HEK293T (cell line): ENCODE results near the gene LIN7B.

Experiments used
- CTCF ChIA-PET: fragments of 350-600 bp; formaldehyde crosslinking; extraction: SDS; loops from one replicate; lab custom pipeline; 2021; ENCODE audit warnings: antibody characterized with exemption, inconsistent platforms; lab: Yijun Ruan, JAX
- POLR2A ChIA-PET: fragments of 350-600 bp; formaldehyde crosslinking; extraction: SDS; loops from one replicate; lab custom pipeline; 2020; ENCODE audit warnings: antibody characterized with exemption, inconsistent platforms; lab: Yijun Ruan, JAX
- DNase-seq: peaks from one replicate; pipeline ENCODE4 v3.0.0; 2012; ENCODE audit warnings: mixed read lengths; ENCODE audit errors: extremely low spot score
- ARNT ChIP-seq: fragments of 450-650 bp; IDR thresholded peaks from 2 replicates; pipeline ENCODE4 v1.6.1; 2017; ENCODE audit warnings: mild to moderate bottlenecking
- BHLHE40 ChIP-seq: fragments of 450-650 bp; IDR thresholded peaks from 2 replicates; pipeline ENCODE4 v1.6.1; 2016; ENCODE audit warnings: mild to moderate bottlenecking, moderate library complexity, borderline replicate concordance
- CTBP1 ChIP-seq: fragments of 450-650 bp; IDR thresholded peaks from 2 replicates; pipeline ENCODE4 v1.6.1; 2016; ENCODE audit warnings: borderline replicate concordance
- ELF4 ChIP-seq: fragments of 450-650 bp; IDR thresholded peaks from 2 replicates; pipeline ENCODE4 v1.6.1; 2017; ENCODE audit warnings: antibody characterized with exemption
- FOXA1 ChIP-seq: fragments of 450-650 bp; IDR thresholded peaks from 2 replicates; pipeline ENCODE4 v1.6.1; 2016; ENCODE audit warnings: mild to moderate bottlenecking
- FOXK2 ChIP-seq: fragments of 450-650 bp; IDR thresholded peaks from 2 replicates; pipeline ENCODE4 v1.6.1; 2016; ENCODE audit warnings: mild to moderate bottlenecking
- FOXM1 ChIP-seq: fragments of 450-650 bp; IDR thresholded peaks from 2 replicates; pipeline ENCODE4 v1.6.1; 2017; ENCODE audit warnings: mild to moderate bottlenecking, borderline replicate concordance
- HDGF ChIP-seq: fragments of 450-650 bp; IDR thresholded peaks from 2 replicates; pipeline ENCODE4 v1.6.1; 2017; ENCODE audit warnings: antibody characterized with exemption, borderline replicate concordance
- L3MBTL2 ChIP-seq: fragments of 450-650 bp; conservative IDR thresholded peaks from 2 replicates; pipeline ENCODE4 v1.6.1; 2016; ENCODE audit warnings: mild to moderate bottlenecking
- LEF1 ChIP-seq: fragments of 450-650 bp; IDR thresholded peaks from 2 replicates; pipeline ENCODE4 v1.6.1; 2017; ENCODE audit warnings: mild to moderate bottlenecking, borderline replicate concordance
- NFRKB ChIP-seq: fragments of 450-650 bp; IDR thresholded peaks from 2 replicates; pipeline ENCODE4 v1.6.1; 2016; ENCODE audit warnings: mild to moderate bottlenecking, moderate library complexity
- SP1 ChIP-seq: fragments of 450-650 bp; IDR thresholded peaks from 2 replicates; pipeline ENCODE4 v1.6.1; 2017
- SUZ12 ChIP-seq: fragments of 450-650 bp; IDR thresholded peaks from 2 replicates; pipeline ENCODE4 v1.6.1; 2016; ENCODE audit warnings: mild to moderate bottlenecking
- TARDBP ChIP-seq: fragments of 450-650 bp; IDR thresholded peaks from 2 replicates; pipeline ENCODE4 v1.6.1; 2016
- ZNF384 ChIP-seq: fragments of 450-650 bp; IDR thresholded peaks from 2 replicates; pipeline ENCODE4 v1.6.1; 2016
- TF ChIP-seq, protein P1 (sequence below): fragments of 450-650 bp; IDR thresholded peaks from 2 replicates; pipeline ENCODE4 v1.6.1; 2016

LIN7B gene

GRCh38 chr19:49091391-49092038 is 22.7 kb upstream of the LIN7B start:
- CTCF ChIA-PET, result interaction anchor here (0.6 kb wide), 1 partner anchor 800 kb away, joined by 3 read pairs; no protein-coding TSS in a partner anchor
- TF ChIP-seq HDGF (no peak), NFRKB (no peak), BHLHE40 (no peak), FOXA1 (no peak), TARDBP (no peak), ELF4 (no peak)
- POLR2A ChIA-PET, result no interaction called here
- DNase-seq, result no peak

- TF ChIP-seq SUZ12 (no peak), LEF1 (no peak), FOXK2 (no peak), TARDBP (no peak)
- TF ChIP-seq, protein P1, sequence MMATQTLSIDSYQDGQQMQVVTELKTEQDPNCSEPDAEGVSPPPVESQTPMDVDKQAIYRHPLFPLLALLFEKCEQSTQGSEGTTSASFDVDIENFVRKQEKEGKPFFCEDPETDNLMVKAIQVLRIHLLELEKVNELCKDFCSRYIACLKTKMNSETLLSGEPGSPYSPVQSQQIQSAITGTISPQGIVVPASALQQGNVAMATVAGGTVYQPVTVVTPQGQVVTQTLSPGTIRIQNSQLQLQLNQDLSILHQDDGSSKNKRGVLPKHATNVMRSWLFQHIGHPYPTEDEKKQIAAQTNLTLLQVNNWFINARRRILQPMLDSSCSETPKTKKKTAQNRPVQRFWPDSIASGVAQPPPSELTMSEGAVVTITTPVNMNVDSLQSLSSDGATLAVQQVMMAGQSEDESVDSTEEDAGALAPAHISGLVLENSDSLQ, result no peak
- no peak for DNase-seq
- CTCF ChIA-PET, result no interaction called here
- POLR2A ChIA-PET, result no interaction called here
These were observed 21.5 kb upstream of the LIN7B start for GRCh38 chr19:49092686-49093085.

- TF ChIP-seq HDGF (no peak), FOXA1 (no peak), TARDBP (no peak), L3MBTL2 (no peak), ARNT (no peak), ELF4 (no peak), NFRKB (no peak), BHLHE40 (no peak), SP1 (no peak), FOXM1 (no peak), FOXK2 (no peak), CTBP1 (no peak), SUZ12 (no peak), LEF1 (no peak), ZNF384 (no peak)
- TF ChIP-seq, protein P1, result no peak
- DNase-seq, result no peak
- POLR2A ChIA-PET, result interaction anchor here (0.6 to 1.0 kb wide), 2 partner anchors 12 to 20 kb away, joined by 3 to 5 read pairs; partner anchors contain the start of gene LIN7B
- CTCF ChIA-PET, result interaction anchor here (0.9 to 4.2 kb wide), 3 partner anchors 11 to 48 kb away, joined by 3 to 20 read pairs (median 4); no protein-coding TSS in a partner anchor
These were observed 19.4 kb upstream of the LIN7B start for GRCh38 chr19:49094505-49095482.

- ChIA-PET CTCF (interaction anchor here (0.6 to 4.2 kb wide), 22 partner anchors 8 to 128 kb away, joined by 3 to 20 read pairs (median 5); partner anchors contain the start of genes GYS1, LIN7B, NTF4 and RUVBL2), POLR2A (interaction anchor here (0.8 to 1.7 kb wide), 7 partner anchors 11 to 110 kb away, joined by 3 to 8 read pairs (median 4); partner anchors contain the start of gene LIN7B)
- DNase-seq, result peak; percentile 80
- TF ChIP-seq HDGF, result 0 out of 2 replicates have a peak, but pooled peaks have one; percentile 42
- no peak for TF ChIP-seq LEF1
- TF ChIP-seq NFRKB, result no peak
- TF ChIP-seq BHLHE40, result no peak
- no peak for TF ChIP-seq TARDBP
- no peak for TF ChIP-seq CTBP1
- TF ChIP-seq ELF4, result no peak
These were observed 16.5 kb upstream of the LIN7B start for GRCh38 chr19:49097453-49098288.

- TF ChIP-seq ZNF384 (no peak), SUZ12 (no peak), CTBP1 (no peak), ARNT (no peak), FOXM1 (no peak), HDGF (no peak), NFRKB (no peak)
- ChIA-PET POLR2A (interaction anchor here (1.7 kb wide), 1 partner anchor 109 kb away, joined by 4 read pairs; no protein-coding TSS in a partner anchor), CTCF (interaction anchor here (1.6 to 2.0 kb wide), 3 partner anchors 101 to 117 kb away, joined by 4 to 19 read pairs (median 8); partner anchors contain the start of genes GYS1 and RUVBL2)
- DNase-seq, result no peak
These were observed 15.4 kb upstream of the LIN7B start for GRCh38 chr19:49098795-49099194.

- CTCF ChIA-PET, result no interaction called here
These were observed 13.0 kb upstream of the LIN7B start for GRCh38 chr19:49101160-49101559.

More at GRCh38 chr19:49101160-49101559, 13.0 kb upstream of the LIN7B start:
- DNase-seq, result no peak
- POLR2A ChIA-PET, result interaction anchor here (0.8 kb wide), 1 partner anchor 12 kb away, joined by 3 read pairs; no protein-coding TSS in a partner anchor
- no peak for TF ChIP-seq CTBP1
- TF ChIP-seq SUZ12, result no peak
- TF ChIP-seq ZNF384, result no peak
- no peak for TF ChIP-seq NFRKB
- no peak for TF ChIP-seq SP1
- TF ChIP-seq ARNT, result no peak
- no peak for TF ChIP-seq FOXA1
- no peak for TF ChIP-seq ELF4
- no peak for TF ChIP-seq BHLHE40
- TF ChIP-seq FOXK2, result no peak
- no peak for TF ChIP-seq L3MBTL2
